Endothelial cell of umbilical vein (primary cell): Measurements from ENCODE around the gene RSPH10B2.
"Not testable (repeated sequence)": the region's sequence is repeated elsewhere in the genome, so short reads cannot be mapped to it uniquely, and the experiment has no call there.

Experiments used
- EZH2 ChIP-seq: IDR thresholded peaks from 2 replicates; pipeline ENCODE4 v1.6.1; 2012; ENCODE audit warnings: borderline replicate concordance, low read depth, mild to moderate bottlenecking, moderate library complexity, low read length, inconsistent platforms; ENCODE audit not compliant: severe bottlenecking
- POLR2A ChIP-seq: IDR thresholded peaks from 2 replicates; pipeline ENCODE4 v1.6.1; 2012; ENCODE audit warnings: low read depth, mild to moderate bottlenecking, control low read depth, low read length
- POLR2AphosphoS5 ChIP-seq: IDR thresholded peaks from 2 replicates; pipeline ENCODE4 v1.6.1; 2012; ENCODE audit warnings: low read depth, mild to moderate bottlenecking, control low read depth, low read length, moderate library complexity; ENCODE audit not compliant: insufficient read depth
- TF ChIP-seq, protein P1 (sequence below), 2 donors: IDR thresholded peaks; 1 replicate in 1 of 2; 2 replicates in 1 of 2; pipeline ENCODE4 v1.5.1; 2011; ENCODE audit warnings: low read length in 2 of 2, mild to moderate bottlenecking in 2 of 2, moderate library complexity in 2 of 2, control low read depth in 1 of 2, inconsistent platforms in 1 of 2, low read depth in 1 of 2; ENCODE audit not compliant: insufficient read depth in 1 of 2; ENCODE audit errors: extremely low read depth in 1 of 2

- TF ChIP-seq, protein P1, sequence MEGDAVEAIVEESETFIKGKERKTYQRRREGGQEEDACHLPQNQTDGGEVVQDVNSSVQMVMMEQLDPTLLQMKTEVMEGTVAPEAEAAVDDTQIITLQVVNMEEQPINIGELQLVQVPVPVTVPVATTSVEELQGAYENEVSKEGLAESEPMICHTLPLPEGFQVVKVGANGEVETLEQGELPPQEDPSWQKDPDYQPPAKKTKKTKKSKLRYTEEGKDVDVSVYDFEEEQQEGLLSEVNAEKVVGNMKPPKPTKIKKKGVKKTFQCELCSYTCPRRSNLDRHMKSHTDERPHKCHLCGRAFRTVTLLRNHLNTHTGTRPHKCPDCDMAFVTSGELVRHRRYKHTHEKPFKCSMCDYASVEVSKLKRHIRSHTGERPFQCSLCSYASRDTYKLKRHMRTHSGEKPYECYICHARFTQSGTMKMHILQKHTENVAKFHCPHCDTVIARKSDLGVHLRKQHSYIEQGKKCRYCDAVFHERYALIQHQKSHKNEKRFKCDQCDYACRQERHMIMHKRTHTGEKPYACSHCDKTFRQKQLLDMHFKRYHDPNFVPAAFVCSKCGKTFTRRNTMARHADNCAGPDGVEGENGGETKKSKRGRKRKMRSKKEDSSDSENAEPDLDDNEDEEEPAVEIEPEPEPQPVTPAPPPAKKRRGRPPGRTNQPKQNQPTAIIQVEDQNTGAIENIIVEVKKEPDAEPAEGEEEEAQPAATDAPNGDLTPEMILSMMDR (IDR thresholded peaks at IDR 0.05; ENCODE audit: extremely low read depth in 1 of 2, insufficient read depth in 1 of 2, low read depth in 1 of 2, low read length in 2 of 2): not testable (repeated sequence)
- TF ChIP-seq POLR2AphosphoS5, EZH2, POLR2A: not testable (repeated sequence)
Observed at GRCh38 chr7:6749335-6749734, 4.6 kb upstream of the RSPH10B2 start.
